Prostate gland (tissue), 2 donors: ENCODE data around the gene ZNF354C.

Experiments
- CTCF ChIP-seq, 4 experiments: fragments of 200-600 bp in 2 of 4; fragments of 450-650 bp in 2 of 4; sonication (generic) in 2 of 4; IDR thresholded peaks; 1 replicate in 3 of 4; 2 replicates in 1 of 4; pipeline ENCODE4 v1.5.1; 2016 to 2019; ENCODE audit warnings: antibody characterized with exemption in 4 of 4, mild to moderate bottlenecking in 2 of 4, moderate library complexity in 2 of 4
- POLR2A ChIP-seq: fragments of 450-650 bp; IDR thresholded peaks from one replicate; pipeline ENCODE4 v1.6.1; 2016; ENCODE audit warnings: antibody characterized with exemption, mild to moderate bottlenecking

- TF ChIP-seq CTCF (IDR thresholded peaks at IDR 0.05): no peak
- TF ChIP-seq POLR2A: no peak
Observed at GRCh38 chr5:179061025-179061424, 852 bp downstream of the ZNF354C start.
